ENCODE measurements around the gene KIRREL3.

KIRREL3 gene

DNA sequence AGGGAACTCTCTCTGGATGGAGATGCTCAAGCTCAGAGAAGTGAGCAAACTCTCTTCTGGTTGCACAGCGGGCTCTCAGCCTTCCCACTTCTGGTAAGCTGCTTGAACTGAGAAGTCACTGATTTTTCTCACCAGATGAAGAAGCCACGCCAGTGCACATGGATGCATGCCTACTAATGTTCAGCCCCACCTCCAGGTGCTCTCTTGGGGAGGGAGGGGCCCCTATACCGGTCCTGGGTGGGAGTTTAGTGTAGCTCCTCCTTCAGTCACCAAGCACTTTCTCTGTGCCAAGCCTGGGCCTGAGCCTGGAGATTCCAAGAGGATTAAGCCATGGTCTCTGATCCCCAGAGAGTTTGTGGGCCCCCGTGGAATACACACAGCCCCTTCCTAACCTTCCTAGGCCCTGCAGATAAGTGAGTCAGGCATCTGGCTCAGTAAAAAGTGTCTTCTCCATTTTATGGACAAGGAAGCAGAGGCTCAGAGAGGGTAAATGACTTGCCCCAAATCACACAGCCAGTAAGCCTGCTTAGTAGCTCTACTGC lies 502.9 kb downstream of the KIRREL3 start:
- Histone ChIP-seq H3K4me3 (ENCODE audit: low read depth in 1 of 2, low read length in 1 of 2) (no peak overlapping the region), H3K36me3 (no peaks in the 10 kb centered on the region), H3K4me1 (ENCODE audit: control insufficient read depth in 1 of 2, insufficient read depth in 1 of 2, low read depth in 1 of 2, low read length in 1 of 2) (no peaks in the 10 kb centered on the region), H3K27me3 (peaks cover 40% of the 10 kb centered on the region), H3K27ac (no peak overlapping the region), H3K9me3 (no peaks in the 10 kb centered on the region)
- TF ChIP-seq, protein P1, sequence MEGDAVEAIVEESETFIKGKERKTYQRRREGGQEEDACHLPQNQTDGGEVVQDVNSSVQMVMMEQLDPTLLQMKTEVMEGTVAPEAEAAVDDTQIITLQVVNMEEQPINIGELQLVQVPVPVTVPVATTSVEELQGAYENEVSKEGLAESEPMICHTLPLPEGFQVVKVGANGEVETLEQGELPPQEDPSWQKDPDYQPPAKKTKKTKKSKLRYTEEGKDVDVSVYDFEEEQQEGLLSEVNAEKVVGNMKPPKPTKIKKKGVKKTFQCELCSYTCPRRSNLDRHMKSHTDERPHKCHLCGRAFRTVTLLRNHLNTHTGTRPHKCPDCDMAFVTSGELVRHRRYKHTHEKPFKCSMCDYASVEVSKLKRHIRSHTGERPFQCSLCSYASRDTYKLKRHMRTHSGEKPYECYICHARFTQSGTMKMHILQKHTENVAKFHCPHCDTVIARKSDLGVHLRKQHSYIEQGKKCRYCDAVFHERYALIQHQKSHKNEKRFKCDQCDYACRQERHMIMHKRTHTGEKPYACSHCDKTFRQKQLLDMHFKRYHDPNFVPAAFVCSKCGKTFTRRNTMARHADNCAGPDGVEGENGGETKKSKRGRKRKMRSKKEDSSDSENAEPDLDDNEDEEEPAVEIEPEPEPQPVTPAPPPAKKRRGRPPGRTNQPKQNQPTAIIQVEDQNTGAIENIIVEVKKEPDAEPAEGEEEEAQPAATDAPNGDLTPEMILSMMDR (IDR thresholded peaks at IDR 0.05), result no peak

DNA sequence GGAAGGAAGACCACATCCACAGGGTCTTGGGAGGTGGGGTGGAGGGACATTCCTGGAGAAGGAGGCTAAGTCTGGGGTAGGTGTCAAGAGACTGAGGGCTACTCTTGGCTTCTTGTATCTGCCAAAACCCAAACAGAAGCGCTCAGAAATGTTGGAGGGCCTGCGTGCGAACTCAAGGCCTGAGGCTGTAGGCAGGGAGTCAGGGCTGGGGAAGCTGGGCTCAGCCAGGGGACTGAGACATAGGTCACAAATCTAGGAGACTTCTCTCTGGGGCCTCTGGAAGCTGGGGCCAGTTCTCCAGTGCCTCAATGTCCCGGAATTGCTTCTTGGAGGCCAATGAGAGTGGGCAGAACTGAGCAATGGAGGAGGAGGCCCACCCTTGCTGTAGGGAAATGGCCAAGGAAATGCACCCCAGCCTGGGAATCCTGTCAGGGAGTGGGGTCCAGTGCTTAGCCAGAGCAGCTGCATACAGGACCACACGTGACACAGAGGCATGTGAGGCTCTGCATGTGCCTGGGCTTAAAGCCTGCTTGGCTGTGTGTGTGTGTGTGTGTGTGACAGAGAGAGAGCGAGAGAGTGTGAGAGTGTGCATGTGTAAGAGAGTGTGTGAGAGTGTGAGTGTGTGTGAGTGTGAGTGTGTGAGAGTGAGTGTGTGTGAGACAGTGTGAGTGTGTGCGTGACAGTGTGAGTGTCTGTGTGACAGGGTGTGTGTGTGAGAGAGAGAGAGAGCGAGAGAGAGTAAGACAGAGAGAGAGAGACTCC lies 503.8 kb downstream of the KIRREL3 start:
- TF ChIP-seq, protein P1 (IDR thresholded peaks at IDR 0.05), result no peak
- H3K4me3 ChIP-seq (ENCODE audit: low read depth in 1 of 2, low read length in 1 of 2), result no peak overlapping the region
- H3K9me3 ChIP-seq, result no peaks in the 10 kb centered on the region
- no peaks in the 10 kb centered on the region for H3K4me1 ChIP-seq (ENCODE audit: control insufficient read depth in 1 of 2, insufficient read depth in 1 of 2, low read depth in 1 of 2, low read length in 1 of 2)
- no peaks in the 10 kb centered on the region for H3K36me3 ChIP-seq
- peaks cover 32% of the 10 kb centered on the region for H3K27me3 ChIP-seq
- H3K27ac ChIP-seq, result no peak overlapping the region

DNA sequence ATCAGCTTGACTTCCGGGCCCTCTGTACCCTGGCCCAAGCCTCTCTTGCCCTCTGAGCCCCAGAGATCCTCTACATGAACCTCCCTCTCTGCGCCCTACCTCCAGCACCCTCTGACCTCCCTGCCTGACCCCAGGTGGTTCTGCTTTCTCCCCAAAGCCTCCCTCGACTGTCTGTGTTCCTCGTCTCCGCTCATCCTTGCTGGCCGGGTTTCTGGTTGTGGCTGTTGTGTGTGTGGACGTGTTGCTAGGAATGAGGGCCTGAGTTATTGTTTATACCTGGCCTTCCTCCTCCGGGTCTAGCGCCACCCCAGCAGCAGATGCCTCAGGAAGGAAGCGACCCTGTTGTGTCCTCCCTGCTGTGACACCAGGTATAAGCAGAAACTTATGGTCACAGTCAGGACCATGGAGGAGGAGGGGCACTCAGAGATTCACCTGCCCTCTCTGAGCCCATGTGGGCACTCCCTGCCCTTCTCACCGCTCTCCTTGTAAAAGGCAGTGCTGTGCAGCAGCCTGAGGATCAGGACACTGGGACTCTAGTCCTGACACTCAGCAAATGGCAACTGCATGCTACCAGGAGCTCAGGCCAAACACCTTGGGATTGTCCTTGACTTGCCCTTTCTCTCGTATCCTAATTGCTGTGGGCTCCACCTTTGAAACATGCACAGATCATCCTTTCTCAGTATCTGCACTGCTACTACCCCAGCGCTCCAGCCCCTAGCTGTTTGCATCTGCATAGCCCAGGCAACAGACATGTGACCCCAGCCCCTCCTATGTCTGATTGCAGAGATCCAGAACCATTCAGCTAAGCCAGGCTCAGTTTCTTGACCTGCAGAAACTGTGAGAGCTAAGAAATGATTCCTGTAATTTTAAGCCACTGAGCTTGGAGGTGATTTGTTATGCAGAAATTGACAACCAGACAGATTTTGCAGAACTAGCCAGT lies 505.0 kb downstream of the KIRREL3 start:
- TF ChIP-seq, protein P1 (IDR thresholded peaks at IDR 0.05), result no peak
- Histone ChIP-seq H3K36me3 (no peaks in the 10 kb centered on the region), H3K4me3 (ENCODE audit: low read depth in 1 of 2, low read length in 1 of 2) (no peak overlapping the region), H3K4me1 (ENCODE audit: control insufficient read depth in 1 of 2, insufficient read depth in 1 of 2, low read depth in 1 of 2, low read length in 1 of 2) (no peaks in the 10 kb centered on the region), H3K27ac (no peak overlapping the region), H3K27me3 (peaks cover 27% of the 10 kb centered on the region), H3K9me3 (no peaks in the 10 kb centered on the region)

DNA sequence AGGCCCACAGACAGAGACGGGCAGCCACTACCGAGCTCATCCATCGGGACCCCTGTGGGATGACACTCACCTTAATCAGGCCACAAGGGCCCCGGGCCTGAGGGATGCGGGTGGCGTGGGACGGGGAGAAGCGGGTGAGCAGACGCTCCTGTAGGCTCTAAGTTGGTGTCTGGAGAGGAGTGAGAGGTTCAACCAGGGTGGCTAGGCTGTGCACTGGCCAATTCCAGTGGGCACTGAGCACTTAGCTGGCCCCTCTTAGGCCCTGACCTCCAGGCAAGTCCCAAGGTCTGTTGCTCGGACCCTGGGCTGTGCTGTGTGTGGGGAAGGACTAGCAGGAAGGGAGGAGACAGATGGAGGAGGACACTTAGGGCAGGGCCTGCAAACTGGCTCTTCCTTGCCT lies 505.7 kb downstream of the KIRREL3 start:
- H3K4me3 ChIP-seq (ENCODE audit: low read depth in 1 of 2, low read length in 1 of 2), result no peak overlapping the region
- H3K36me3 ChIP-seq, result no peaks in the 10 kb centered on the region
- H3K4me1 ChIP-seq (ENCODE audit: control insufficient read depth in 1 of 2, insufficient read depth in 1 of 2, low read depth in 1 of 2, low read length in 1 of 2), result no peaks in the 10 kb centered on the region
- TF ChIP-seq, protein P1 (IDR thresholded peaks at IDR 0.05), result no peak
- no peak overlapping the region for H3K27ac ChIP-seq
- H3K9me3 ChIP-seq, result no peaks in the 10 kb centered on the region
- H3K27me3 ChIP-seq, result peaks cover 22% of the 10 kb centered on the region

DNA sequence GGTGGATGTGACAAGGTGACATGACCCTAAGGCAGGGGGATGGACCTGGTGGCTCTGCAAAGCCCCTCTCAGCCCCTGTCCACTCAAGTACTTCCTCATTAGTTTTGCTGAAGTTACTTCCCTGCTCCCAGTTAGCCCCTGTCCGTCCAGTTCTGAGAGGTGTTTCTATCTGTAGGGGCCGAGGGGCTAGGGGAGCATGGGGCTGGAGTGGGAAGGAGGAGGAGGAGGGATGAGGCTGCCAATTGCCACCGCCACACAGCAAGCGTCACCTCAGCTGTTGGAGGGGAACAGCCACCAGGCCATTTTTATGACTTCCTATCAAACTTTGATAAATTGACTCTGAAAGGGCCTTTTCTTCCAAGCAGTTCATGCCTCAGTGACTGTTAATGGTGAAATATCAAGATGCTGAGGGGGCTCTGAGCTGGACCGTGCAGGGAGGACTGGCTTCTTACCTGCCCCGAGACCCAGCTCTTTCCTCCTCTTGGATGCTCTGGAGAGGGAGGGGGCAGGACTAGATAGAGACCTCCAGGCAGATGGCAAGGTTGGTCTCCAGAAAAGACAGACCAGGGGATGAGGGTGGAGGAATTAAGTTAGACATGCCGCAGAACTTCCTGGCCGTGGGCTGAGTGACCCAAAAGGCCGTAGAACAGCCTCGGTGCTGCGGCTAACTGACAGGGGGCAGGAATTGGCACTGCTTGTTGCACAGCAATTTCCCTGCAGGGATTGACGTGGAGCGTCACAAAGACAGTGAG lies 508.1 kb downstream of the KIRREL3 start:
- H3K4me3 ChIP-seq (ENCODE audit: low read depth in 1 of 2, low read length in 1 of 2), result no peak overlapping the region
- TF ChIP-seq, protein P1 (IDR thresholded peaks at IDR 0.05), result no peak
- H3K9me3 ChIP-seq, result no peaks in the 10 kb centered on the region
- no peaks in the 10 kb centered on the region for H3K27me3 ChIP-seq
- H3K27ac ChIP-seq, result no peak overlapping the region
- H3K36me3 ChIP-seq, result no peaks in the 10 kb centered on the region
- no peaks in the 10 kb centered on the region for H3K4me1 ChIP-seq (ENCODE audit: control insufficient read depth in 1 of 2, insufficient read depth in 1 of 2, low read depth in 1 of 2, low read length in 1 of 2)

Data from neutrophil (primary cell).